HG03159 (cell line): ENCODE measurements around the gene PARPBP.
A peak's percentile ranks its signal among the peaks of the same experiment; 100 is the strongest.
"Not testable (repeated sequence)": the region's sequence is repeated elsewhere in the genome, so short reads cannot be mapped to it uniquely, and the experiment has no call there.

Experiments
- ATAC-seq: cut with Tn5 transposase; IDR thresholded peaks from one replicate; pipeline ENCODE4 v1.9.1; 2021; ENCODE audit warnings: mild to moderate bottlenecking, moderate library complexity; ENCODE audit not compliant: unreplicated experiment

PARPBP gene

DNA sequence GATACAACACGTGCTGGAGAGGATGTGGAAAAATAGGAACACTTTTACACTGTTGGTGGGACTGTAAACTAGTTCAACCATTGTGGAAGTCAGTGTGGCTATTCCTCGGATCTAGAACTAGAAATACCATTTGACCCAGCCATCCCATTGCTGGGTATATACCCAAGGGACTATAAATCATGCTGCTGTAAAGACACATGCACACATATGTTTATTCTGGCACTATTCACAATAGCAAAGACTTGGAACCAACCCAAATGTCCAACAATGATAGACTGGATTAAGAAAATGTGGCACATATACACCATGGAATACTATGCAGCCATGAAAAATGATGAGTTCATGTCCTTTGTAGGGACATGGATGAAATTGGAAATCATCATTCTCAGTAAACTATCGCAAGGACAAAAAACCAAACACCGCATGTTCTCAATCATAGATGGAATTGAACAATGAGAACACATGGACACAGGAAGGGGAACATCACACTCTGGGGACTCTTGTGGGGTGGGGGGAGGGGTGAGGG lies 27.1 kb downstream of the PARPBP start:
- not testable (repeated sequence) for ATAC-seq

DNA sequence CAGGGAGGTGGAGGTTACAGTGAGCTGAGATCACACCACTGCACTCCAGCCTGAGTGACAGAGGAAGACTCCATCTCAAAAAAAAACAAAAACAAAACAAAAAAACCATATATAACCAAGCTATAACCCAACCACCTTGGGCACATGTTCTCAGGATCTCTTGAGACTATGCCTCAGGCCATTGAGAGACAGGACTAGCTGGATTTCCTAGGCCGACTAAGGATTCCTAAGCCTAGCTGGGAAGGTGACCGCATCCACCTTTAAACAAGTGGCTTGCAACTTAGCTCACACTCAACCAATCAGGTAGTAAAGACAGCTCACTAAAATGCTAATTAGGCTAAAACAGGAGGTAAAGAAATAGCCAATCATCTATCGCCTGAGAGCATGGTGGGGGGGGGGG lies 35.2 kb downstream of the PARPBP start:
- ATAC-seq: not testable (repeated sequence)

DNA sequence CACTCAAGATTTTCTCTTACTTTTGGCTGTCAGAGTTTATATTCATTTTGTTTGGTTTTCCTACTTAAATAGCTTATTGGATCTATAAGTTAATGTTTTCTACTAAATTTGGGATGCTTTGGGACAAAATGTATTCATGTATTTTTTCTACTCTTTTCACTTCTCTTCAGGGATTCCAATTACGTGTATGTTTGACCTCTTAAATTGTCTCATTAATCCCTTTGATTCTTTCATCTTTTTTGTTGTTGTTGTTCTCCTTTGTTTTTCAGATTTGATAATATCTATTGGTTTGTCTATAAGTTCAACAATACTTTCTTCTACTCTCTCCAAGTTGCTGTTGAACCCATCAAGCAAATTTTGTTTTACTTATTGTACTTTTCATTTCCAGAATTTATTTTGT lies 43.4 kb downstream of the PARPBP start:
- no peak for ATAC-seq

DNA sequence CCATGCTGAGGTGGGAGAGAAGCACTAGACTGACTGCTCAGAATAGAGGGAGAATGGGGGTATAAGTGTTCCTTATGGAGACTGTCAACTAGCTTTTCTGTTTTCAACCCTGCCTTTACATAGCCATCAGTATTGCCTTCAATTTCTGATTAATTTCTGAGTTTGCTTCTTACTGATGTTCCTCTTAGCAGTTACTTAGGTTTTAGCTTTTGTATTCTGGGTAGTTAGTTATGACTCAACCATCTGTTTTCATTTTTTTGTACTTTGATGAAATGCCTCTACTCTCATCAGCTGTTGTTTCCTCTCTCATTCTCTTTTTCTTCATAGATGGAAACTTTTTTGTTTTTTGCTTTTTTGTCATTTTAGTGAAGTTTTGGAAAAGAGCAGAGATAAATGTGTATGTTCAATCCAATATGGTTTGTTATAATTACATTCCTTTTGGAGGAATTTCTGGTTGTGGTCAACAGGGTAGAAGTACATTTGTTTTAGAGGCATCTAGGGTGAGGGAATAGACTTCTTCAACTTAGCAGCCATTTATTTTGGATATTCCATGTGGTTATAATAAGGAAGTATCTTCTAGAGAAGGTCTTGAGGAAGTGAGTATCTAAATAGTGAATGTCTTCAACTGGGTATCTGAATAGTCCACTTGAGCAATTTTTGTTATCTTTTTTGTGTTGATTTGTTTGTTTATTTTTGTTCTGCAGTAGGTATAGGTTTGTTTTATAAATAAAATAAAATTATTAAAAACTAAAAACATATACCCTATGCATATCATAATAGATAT lies 48.0 kb downstream of the PARPBP start:
- peak; percentile 51 for ATAC-seq

DNA sequence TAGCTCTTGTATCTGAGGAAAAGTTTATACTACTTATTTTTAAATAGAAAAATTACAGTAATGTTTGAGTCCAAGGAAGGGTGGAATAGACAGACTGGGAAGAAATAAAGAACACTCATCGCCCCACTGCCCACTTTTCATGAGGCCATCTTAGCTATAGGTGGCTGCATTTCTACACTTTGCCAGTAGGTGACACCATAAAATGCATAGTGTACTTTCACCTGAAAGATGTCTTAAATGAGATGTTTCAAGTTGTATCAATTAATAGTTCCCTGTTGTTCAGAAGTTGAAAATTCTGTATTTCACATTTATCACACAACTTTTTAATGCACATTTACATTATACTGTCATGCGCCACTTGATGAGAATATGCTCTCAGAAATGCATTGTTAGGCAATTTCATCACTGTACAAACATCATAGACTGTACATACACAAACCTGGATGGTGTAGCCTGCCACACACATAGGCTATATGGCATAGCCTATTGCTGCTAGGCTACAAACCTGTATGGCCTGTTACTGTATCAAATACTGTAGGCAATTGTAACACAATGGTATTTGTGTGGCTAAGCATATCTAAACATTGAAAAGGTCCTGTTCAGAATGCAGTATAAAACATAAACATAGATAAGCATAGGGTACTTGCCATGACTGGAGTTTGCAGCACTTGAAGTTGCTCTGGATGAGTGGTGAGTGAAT lies 50.1 kb downstream of the PARPBP start:
- ATAC-seq: peak; percentile 66

DNA sequence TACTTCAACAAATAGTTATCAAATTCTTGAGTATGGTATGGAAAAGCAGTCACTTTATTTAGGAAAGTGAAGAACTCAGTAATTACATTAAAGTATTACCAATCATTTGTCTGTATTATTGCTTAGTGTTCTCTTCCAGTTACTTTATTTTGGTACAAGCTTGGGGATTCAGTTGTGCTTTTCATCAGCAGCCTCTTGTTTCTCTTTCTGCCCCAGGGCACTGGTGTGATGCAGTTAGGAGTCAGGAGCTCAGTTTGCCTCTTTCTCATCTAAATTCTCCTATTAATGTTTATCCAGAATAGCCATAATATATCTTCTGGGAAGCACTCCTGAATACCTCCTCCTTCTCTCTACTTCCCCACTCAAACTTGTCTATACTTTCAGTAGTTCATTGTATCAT lies 52.0 kb downstream of the PARPBP start:
- ATAC-seq: no peak

DNA sequence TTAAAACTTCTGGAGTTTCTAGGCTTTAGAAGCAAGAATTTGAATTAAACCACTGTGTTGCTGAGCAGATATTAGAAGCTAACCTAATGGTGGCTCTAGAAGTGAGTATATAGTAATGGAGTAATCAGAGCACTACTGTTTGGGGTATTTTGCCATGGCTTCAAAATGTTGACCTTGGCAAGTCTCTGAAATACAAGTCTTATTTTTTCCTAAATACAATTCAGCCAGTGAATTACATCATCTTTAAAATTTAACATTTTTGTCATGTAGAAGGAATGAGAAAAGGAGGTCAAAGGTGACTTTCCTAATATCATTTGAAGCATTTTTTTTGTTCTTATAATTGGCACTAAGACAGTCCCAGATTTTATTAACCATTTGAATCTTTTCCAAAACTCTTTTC lies 52.5 kb downstream of the PARPBP start:
- ATAC-seq: no peak

DNA sequence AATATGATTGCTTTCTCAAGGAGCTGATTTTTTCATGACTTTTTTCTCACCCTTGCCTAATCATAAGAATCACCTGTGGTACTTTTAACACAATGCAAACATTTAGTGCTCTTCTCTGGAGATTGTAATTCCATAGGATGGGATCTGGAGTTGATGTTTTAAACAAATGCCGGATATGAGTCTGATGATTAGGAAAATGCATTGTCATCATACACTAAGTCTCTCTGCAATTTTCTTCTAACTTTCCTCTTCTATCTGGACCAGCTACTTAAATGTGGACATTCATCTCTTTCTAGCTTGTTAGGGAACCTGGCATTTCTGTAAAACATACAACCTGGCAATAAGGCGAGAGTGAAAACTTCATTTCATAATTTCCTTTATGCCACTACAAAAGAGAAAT lies 54.1 kb downstream of the PARPBP start:
- ATAC-seq: no peak

DNA sequence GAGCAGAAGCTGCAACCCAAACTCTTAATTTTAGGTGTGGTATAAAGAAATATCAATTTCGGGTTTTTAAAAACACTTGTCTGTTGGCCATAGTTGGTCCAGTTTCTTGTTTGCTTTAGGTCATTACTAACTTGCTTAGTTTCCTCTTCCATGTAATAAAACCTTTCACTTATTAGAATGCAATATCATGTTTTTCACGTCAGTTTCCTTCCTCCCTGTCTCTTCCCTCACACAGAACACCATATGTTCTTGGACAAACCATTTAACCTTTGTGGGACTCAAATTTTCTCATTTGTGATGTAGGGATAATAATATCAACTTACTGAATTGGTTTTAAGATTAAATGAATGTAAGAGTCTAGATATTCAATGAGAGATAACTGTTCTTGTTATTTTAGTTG lies 54.8 kb downstream of the PARPBP start:
- ATAC-seq: no peak

DNA sequence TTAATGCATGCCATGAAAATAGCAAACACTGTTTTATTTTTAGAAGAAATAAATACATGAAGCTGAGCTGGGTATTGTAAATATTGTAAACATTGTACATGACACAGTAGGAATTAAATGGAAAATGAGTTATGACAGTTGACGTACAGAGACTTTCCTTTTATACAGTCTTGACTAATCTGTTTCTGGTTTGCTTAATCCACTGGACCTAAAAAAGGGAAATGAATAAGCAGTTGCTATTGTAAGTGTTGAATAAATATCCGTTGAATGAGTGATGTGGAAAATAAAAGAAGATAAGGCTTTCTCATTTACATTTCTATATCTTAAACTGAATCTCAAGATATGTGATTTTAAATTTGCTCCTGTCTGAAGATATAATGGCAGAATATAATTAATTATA lies 62.7 kb downstream of the PARPBP start:
- no peak for ATAC-seq

DNA sequence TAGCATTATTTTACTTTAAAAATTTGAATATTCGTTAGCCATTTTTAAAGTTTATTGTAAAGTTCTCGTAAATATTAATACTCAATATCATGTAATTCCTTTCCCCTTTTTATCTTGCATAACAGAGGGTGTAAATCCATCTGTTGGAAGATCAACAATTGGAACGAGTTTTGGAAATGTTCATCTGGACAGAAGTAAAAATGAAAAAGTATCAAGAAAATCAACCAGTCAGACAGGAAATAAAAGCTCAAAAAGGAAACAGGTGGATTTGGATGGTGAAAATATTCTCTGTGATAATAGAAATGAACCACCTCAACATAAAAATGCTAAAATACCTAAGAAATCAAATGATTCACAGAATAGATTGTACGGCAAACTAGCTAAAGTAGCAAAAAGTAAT lies 75.8 kb downstream of the PARPBP start:
- no peak for ATAC-seq

DNA sequence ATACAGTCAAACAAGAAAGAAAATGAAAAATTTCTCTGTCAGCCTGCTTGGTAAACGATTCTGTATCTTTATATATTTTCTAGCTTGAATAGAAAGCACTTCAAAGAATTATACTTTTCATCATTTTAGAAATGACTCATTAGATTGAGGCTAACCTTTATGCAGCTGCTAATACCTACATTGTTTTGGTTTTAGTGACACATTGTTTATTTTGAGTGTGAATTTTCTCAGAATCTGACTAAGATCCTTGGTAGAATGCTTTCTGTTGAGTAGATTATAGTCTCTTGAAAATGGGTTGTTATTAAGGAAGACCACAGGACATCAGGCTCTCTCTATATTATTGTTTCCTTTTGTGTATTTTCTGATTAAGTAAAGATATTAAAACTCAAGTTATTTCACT lies 77.8 kb downstream of the PARPBP start, which contains the start of gene PMCH:
Gene PMCH, minus strand, starts transcription at position 45 of the 400 bp plus-strand sequence. CDS start 63 bp downstream, outside the sequence.
- ATAC-seq: peak; percentile 76

DNA sequence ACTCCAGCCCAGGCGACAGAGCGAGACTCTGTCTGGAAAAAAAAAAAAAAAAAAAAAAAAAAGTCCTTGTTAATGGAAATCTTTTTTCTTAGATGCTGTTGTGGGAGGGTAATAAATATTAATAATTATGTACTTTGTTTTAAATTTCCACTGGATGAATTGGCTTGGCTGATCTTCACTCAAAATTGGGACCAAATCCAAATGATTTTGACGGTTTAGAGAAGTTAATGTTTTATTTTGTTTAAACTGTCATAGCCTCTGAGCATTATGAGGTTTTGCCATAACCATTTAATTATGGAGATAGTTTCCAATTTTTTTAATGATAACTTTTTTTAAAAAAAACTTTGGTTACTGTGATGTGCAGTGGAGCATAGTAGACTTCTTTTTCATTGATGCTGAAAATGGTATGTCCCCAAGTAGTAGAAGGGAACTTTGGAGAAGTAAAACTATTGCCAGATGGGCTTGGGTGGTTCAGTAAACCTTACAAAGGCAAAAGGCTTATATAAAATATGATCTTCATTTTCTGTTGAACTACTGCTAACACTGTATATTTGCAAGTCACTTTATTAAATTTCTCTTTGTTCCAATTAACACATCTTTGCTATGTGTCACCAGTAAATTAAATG lies 81.6 kb downstream of the PARPBP start:
- ATAC-seq: no peak

DNA sequence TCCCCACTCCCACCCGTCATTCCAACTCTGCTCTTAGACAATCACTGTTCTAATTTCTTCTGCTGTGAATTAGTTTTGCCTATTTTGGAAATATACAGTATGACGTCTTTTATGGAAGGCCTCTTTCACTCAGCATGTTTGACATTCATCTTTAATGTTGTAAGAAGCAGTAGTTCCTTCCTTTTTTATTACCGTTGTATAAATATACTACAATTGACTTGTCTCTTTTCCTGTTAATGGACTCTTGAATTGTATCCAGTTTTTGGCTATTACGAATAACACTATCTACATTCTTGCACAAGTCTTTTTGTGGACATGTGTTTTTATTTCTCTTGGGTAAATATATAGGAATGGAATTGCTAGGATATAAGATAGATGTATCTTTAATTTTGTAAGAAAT lies 82.6 kb downstream of the PARPBP start:
- ATAC-seq: no peak

DNA sequence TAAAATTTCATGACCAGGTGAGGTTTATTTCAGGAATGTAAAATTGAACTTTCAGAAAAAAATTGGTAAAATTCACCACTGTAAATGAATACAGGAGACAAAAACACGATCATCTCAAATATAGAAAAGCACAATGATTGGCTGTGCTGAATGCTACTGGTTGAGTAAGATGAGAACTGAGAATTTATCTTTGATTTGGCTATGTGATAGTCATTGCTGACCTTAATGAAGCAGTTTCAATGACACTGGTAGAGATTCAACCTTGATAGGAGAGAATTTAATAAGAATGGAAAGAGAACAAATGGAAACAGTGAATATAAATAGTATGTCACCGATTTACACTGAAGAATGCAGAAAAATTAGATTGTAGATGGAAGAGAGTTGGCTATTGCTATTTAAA lies 84.0 kb downstream of the PARPBP start:
- no peak for ATAC-seq

DNA sequence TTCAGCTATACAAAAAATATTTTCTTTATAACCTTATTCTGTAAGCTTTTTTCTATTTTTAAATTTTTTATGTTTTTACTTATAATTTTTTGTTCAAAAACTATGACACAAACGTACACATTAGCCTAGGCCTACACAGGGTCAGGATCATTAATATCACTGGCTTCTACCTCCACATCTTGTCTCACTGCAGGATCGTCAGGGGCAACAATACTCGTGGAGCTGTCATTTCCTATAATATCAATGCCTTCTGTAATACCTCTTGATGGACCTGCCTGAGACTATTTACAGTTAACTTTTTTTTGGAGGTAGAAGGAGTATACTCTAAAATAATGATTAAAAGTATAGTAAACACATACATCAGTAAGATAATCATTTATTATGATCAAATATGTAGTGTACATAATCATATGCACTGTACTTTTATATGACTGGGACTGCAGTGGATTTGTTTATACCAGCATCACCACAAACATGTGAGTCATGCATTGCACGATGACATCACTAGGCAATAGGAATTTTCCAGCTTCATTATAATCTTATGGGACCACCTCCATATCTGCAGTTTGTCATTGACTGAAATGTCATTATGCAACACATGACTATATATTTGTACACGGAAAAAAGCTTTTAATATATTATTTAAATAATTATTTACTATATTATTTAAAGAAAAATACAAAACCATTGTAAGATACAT lies 96.2 kb downstream of the PARPBP start:
- no peak for ATAC-seq

DNA sequence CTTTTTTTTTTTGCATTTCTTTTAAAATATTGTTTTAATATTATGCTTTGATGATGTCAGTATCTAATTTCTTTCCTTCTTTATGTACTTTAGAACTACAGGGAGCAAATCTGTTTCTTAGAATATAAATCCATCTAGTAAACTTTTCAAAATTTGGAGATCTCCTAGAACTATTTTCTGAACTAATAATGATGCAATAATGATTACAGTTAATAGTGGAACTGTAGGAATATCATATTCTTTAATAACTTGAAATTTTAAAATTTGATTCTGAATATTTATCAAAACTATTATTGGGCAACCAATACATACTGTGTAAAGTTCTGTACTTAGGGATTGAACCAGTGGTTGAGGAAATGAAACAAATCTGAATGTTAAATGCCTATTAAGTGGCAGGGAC lies 100.8 kb downstream of the PARPBP start:
- ATAC-seq: no peak

DNA sequence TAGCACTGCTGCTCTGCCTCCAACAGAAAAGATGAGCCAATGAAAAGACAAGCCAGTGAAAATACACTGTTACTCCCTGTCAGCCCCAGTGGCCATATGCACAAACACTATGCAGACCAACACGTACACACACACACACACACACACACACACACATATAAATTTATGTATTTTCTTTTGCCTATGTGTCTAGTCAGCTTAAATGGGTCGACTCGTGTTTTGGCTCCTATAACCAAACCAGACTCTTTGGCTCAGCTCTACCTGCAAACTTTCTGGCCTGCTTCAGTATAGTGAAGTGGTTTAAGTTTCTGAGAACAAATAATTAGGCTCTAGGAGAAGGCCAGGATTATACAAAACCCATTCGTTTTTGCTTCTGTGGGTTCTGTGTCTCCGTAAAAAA lies 108.0 kb downstream of the PARPBP start:
- no peak for ATAC-seq

DNA sequence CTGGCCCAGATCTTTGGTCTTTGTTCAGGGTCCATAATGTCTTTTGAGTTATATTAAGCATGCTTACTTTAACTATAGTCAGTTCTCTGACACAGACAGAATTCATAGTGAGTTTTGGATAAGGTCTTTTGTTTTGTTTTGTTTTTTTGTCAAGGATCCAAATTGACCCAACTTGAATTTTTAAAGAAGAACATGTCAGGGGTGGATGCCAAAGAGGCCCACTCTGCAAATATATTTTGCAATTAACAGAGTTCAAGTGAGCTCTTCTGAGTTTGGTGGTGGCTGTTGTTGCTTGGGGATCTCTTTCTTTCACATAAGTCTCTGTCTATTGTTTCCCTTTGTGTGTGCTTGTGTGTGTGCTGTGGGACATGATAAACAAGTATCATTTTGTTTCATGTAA lies 112.1 kb downstream of the PARPBP start:
- no peak for ATAC-seq

DNA sequence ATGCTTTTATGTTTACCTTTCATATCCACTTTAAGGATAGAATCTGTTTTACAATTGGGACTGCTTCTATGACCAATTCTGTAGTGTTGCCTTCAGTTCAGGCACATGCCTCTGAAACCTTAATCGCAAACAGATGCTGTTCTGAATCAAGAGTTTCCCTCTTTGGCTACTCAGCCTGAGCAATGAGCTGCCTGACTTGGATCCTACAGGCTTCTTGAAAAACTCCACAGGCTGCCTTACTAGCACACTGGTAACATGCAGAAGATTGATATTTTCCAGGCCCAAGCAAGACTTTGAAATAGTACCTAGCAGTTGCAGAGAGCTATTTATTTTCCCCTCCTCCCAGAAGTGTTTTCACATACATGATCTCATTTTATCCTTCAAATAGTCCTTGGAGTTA lies 112.5 kb downstream of the PARPBP start:
- ATAC-seq: no peak

DNA sequence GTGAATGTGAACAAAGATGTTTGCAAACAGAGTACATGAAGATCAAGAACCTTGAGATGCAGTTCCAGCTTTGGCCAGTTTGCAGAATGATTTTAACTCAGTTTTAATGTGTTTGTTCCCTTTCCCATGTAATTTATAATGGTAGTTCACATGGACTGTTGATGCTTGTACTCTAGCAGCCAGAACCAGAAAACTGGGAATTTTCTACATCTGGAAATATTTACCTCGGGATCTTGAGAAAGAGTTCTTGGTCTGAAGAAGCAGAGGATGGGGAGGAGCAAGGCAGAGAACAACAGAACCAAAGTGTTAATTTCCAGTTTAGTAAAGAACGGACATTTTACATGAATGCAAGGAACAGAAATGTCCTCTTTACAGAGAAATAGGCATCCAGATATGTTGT lies 114.6 kb downstream of the PARPBP start:
- ATAC-seq: no peak
